Caco-2 (cell line): ENCODE measurements around the gene TMEM35B. TPM values are rescaled to one million over a fixed set of nuclear protein-coding genes. Genes with fewer than 3 reads are reported as not detected.

Experiments used
- BruUV-seq: library from RNA; stranded (reverse); fragments of 400-500 nt; replicated peaks from 2 replicates; lab custom pipeline; 2021; lab: Mats Ljungman, UMichigan
- CTCF ChIA-PET: fragments of 300-600 bp; sonication (Branson Sonifier 250); formaldehyde crosslinking; loops from one replicate; lab custom pipeline; 2022; ENCODE audit warnings: antibody characterized with exemption; lab: Charles Lee
- POLR2A ChIA-PET: fragments of 300-600 bp; sonication (Branson Sonifier 250); formaldehyde crosslinking; loops from one replicate; lab custom pipeline; 2022; ENCODE audit warnings: antibody characterized with exemption; lab: Charles Lee
- DNase-seq, 2 experiments: peaks; one replicate each; pipeline versions ENCODE4 v3.0.0 to v3.0.0-alpha.2; 2020 to 2022
- H3K27me3 ChIP-seq: replicated peaks from 2 replicates; pipeline ENCODE4 v1.6.0; 2011; ENCODE audit warnings: low read length; ENCODE audit not compliant: control insufficient read depth, insufficient read depth
- H3K36me3 ChIP-seq: 2 replicates; pipeline ENCODE4 v1.5.1; 2011; ENCODE audit warnings: low read length; ENCODE audit not compliant: control insufficient read depth, insufficient read depth
- H3K4me1 ChIP-seq: fragments of 250-450 bp; sonication (Bioruptor Pico); 2 replicates; pipeline ENCODE4 v1.5.1; 2020; ENCODE audit warnings: mild to moderate bottlenecking
- H3K4me3 ChIP-seq: 2 replicates; pipeline ENCODE4 v1.5.1; 2011; ENCODE audit warnings: low read depth, mild to moderate bottlenecking, control low read depth, low read length
- H3K9me3 ChIP-seq: fragments of 250-450 bp; sonication (Bioruptor Pico); 2 replicates; pipeline ENCODE4 v1.5.1; 2020; ENCODE audit warnings: mild to moderate bottlenecking, moderate library complexity
- H3K27ac Mint-ChIP-seq: one replicate; pipeline ENCODE4 v1.8.0; 2022; ENCODE audit warnings: mixed read lengths; ENCODE audit not compliant: unreplicated experiment
- H3K27me3 Mint-ChIP-seq: one replicate; pipeline ENCODE4 v1.8.0; 2022; ENCODE audit warnings: mixed read lengths; ENCODE audit not compliant: insufficient read depth, unreplicated experiment
- H3K36me3 Mint-ChIP-seq: one replicate; pipeline ENCODE4 v1.8.0; 2022; ENCODE audit warnings: mild to moderate bottlenecking, mixed read lengths; ENCODE audit not compliant: insufficient read depth, unreplicated experiment
- H3K4me1 Mint-ChIP-seq: one replicate; pipeline ENCODE4 v1.8.0; 2022; ENCODE audit warnings: low read depth, mixed read lengths; ENCODE audit not compliant: unreplicated experiment
- H3K4me3 Mint-ChIP-seq: one replicate; pipeline ENCODE4 v1.8.0; 2022; ENCODE audit warnings: mild to moderate bottlenecking, moderate library complexity, mixed read lengths; ENCODE audit not compliant: unreplicated experiment
- H3K9me3 Mint-ChIP-seq: one replicate; pipeline ENCODE4 v1.8.0; 2022; ENCODE audit warnings: mixed read lengths; ENCODE audit not compliant: unreplicated experiment
- intact Hi-C: fragments of 100-400 bp; cut with micrococcal nuclease; formaldehyde crosslinking; loops from one replicate; pipeline ENCODE4 v1.10.0; 2022; ENCODE audit not compliant: unreplicated experiment
- total RNA-seq: library from RNA; stranded (reverse); gene quantifications from 2 replicates; pipeline ENCODE4 v1.2.3, GENCODE V29; 2022
- TF ChIP-seq, protein P1 (sequence below), 2 experiments: fragments of 200-600 bp in 1 of 2; IDR thresholded peaks; 1 replicate in 1 of 2; 2 replicates in 1 of 2; pipeline versions ENCODE4 v1.5.1 to v1.8.0; 2011 to 2022; ENCODE audit warnings: antibody characterized with exemption in 1 of 2, control low read depth in 1 of 2, inconsistent platforms in 1 of 2, low read depth in 1 of 2, low read length in 1 of 2, mild to moderate bottlenecking in 1 of 2, moderate library complexity in 1 of 2; ENCODE audit not compliant: insufficient read depth in 1 of 2, severe bottlenecking in 1 of 2, unreplicated experiment in 1 of 2

The TMEM35B gene
- total RNA-seq, 1 experiment from 2014 or later, result 13.9 TPM

DNA sequence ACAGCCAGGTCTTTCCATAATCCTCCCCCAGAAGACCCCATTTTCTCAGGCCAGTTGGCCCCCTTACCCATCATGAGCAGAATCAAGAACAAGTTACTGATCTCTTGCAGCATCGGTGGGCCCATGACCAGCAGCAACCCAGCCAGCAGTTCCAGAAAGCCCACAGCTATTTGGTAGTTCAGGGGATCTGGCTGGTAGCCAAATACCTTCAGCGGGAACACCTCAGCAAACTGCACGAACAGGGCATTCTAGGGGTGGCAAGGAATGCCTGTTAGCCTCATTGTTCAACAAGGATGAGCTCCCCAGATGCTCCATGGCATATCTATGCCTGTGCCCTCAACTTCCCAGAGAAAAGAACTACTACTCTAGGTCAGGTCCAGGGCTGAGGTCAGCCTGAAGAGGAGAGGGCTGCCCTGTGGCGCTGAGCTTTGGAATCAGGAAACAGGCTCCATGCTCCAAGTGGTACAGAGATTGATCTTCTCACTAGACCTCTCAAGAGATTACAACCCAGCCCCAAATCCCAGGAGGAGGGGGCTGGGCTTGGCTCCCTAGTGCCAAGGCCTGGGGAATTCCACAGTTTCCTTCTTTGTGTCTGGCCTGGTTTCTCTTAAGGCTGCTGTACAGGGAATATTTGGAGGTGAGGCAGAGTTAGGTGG is 1.3 kb downstream of the TMEM35B start:
- intact Hi-C loops, result no loop called here

DNA sequence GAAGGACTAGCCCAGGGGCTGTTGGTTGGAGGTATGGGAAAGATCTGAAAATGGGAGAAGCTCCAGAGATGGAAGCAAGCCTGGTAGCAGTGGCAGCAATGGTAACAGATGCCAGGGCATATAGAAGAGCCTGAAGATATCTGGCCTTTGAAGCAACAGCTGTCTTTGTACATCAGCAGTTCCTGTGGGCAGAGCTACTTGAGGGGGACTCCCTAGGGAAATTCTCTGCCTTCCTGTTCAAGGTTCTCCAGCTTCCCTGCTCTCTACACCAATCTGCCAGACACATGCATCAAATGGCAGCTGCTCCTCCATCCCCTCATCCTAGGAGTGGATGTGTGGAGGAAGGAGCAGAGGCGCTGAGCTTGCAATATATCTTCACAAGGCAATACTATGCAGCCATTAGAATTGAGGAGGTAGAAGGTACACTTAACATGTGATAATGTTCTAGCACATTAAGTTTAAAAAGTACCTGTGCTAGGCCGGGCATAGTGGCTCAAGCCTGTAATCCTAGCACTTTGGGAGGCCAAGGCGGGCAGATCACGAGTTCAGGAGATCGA is 2.2 kb downstream of the TMEM35B start:
- no peaks in the 10 kb centered on the region for H3K27me3 Mint-ChIP-seq
- H3K36me3 Mint-ChIP-seq, result no peaks in the 10 kb centered on the region
- TF ChIP-seq, protein P1, sequence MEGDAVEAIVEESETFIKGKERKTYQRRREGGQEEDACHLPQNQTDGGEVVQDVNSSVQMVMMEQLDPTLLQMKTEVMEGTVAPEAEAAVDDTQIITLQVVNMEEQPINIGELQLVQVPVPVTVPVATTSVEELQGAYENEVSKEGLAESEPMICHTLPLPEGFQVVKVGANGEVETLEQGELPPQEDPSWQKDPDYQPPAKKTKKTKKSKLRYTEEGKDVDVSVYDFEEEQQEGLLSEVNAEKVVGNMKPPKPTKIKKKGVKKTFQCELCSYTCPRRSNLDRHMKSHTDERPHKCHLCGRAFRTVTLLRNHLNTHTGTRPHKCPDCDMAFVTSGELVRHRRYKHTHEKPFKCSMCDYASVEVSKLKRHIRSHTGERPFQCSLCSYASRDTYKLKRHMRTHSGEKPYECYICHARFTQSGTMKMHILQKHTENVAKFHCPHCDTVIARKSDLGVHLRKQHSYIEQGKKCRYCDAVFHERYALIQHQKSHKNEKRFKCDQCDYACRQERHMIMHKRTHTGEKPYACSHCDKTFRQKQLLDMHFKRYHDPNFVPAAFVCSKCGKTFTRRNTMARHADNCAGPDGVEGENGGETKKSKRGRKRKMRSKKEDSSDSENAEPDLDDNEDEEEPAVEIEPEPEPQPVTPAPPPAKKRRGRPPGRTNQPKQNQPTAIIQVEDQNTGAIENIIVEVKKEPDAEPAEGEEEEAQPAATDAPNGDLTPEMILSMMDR (IDR thresholded peaks at IDR 0.05; ENCODE audit: insufficient read depth in 1 of 2, low read depth in 1 of 2, low read length in 1 of 2, severe bottlenecking in 1 of 2, unreplicated experiment in 1 of 2), result no peak
- Histone ChIP-seq H3K27me3 (no peaks in the 10 kb centered on the region), H3K4me1 (no peaks in the 10 kb centered on the region), H3K9me3 (no peaks in the 10 kb centered on the region), H3K4me3 (no peak overlapping the region), H3K36me3 (no peaks in the 10 kb centered on the region; the same call in 1 of the 2 replicates)
- no peak for DNase-seq
- intact Hi-C loops, result no loop called here
- no peaks in the 10 kb centered on the region for H3K9me3 Mint-ChIP-seq
- H3K27ac Mint-ChIP-seq, result no peak overlapping the region
- ChIA-PET CTCF (no interaction called here), POLR2A (no interaction called here)
- H3K4me3 Mint-ChIP-seq, result no peak overlapping the region
- no TSS peak for BruUV-seq
- no peaks in the 10 kb centered on the region for H3K4me1 Mint-ChIP-seq

More for the DNA sequence above, 1.3 kb downstream of the TMEM35B start:
- Mint-ChIP-seq H3K27ac (no peak overlapping the region), H3K27me3 (no peaks in the 10 kb centered on the region), H3K36me3 (no peaks in the 10 kb centered on the region), H3K9me3 (no peaks in the 10 kb centered on the region), H3K4me1 (no peaks in the 10 kb centered on the region), H3K4me3 (peak overlapping the region; percentile 80)
- Histone ChIP-seq H3K9me3 (no peaks in the 10 kb centered on the region), H3K27me3 (no peaks in the 10 kb centered on the region), H3K4me1 (no peaks in the 10 kb centered on the region), H3K4me3 (peak overlapping the region; percentile 65), H3K36me3 (no peaks in the 10 kb centered on the region; the same call in 1 of the 2 replicates)
- TF ChIP-seq, protein P1 (IDR thresholded peaks at IDR 0.05; ENCODE audit: insufficient read depth in 1 of 2, low read depth in 1 of 2, low read length in 1 of 2, severe bottlenecking in 1 of 2, unreplicated experiment in 1 of 2), result no peak
- POLR2A ChIA-PET, result no interaction called here
- BruUV-seq, result no TSS peak
- CTCF ChIA-PET, result no interaction called here
- no peak for DNase-seq

DNA sequence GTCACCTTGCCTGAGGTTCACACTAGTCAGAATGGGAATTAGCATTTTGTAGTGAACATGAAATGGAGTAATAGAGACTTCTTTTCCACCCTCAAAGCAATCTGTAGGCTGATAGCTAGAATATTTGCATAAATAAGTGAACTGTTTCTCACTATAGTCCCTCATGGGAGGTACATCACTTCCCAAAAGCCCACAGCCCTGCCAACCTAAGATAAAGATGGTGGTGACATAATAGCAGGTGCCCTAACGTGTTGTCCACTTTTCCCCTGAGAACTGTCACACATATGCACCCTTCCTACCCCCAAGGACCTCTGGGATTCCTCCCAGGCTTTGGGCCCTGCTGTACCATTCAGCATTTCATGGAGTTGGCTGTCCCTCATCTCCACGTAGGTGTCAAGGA is 4.4 kb downstream of the TMEM35B start:
- Histone ChIP-seq H3K27me3 (no peaks in the 10 kb centered on the region), H3K4me3 (no peak overlapping the region), H3K9me3 (no peaks in the 10 kb centered on the region), H3K36me3 (no peaks in the 10 kb centered on the region; the same call in 1 of the 2 replicates), H3K4me1 (no peaks in the 10 kb centered on the region)
- TF ChIP-seq, protein P1 (IDR thresholded peaks at IDR 0.05; ENCODE audit: insufficient read depth in 1 of 2, low read depth in 1 of 2, low read length in 1 of 2, severe bottlenecking in 1 of 2, unreplicated experiment in 1 of 2), result no peak
- CTCF ChIA-PET, result no interaction called here
- no peaks in the 10 kb centered on the region for H3K36me3 Mint-ChIP-seq
- BruUV-seq, result no TSS peak
- no peak overlapping the region for H3K4me3 Mint-ChIP-seq
- H3K4me1 Mint-ChIP-seq, result no peaks in the 10 kb centered on the region
- no peak overlapping the region for H3K27ac Mint-ChIP-seq
- H3K9me3 Mint-ChIP-seq, result no peaks in the 10 kb centered on the region
- POLR2A ChIA-PET, result no interaction called here
- intact Hi-C loops, result no loop called here
- H3K27me3 Mint-ChIP-seq, result no peaks in the 10 kb centered on the region
- no peak for DNase-seq
